ENCODE measurements around the gene EIPR1. TPM values are rescaled to one million over a fixed set of nuclear protein-coding genes. Genes with fewer than 3 reads are reported as not detected.

EIPR1 gene
- total RNA-seq, 1 donor from 2014 or later: 35.9 TPM

DNA sequence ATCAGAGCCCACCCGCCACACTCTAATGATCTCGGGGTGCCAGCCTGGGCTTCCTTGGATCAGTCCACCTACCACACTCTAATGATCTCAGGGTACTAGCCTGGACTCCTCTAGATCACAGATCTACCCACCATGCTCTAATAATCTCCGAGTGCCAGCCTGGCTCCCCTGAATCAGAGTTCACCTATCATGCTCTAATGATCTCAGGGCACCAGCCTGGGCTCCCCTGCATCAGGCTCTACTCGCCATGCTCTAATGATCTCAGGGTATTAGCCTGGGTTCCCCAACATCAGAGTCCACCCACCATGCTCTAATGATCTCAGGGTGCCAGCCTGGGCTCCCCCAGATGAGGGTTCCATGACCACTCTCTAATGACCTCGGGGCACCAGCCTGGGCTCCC is 48.1 kb downstream of the EIPR1 start:
- no peak for DNase-seq (ENCODE audit: low spot score)
- Mint-ChIP-seq H3K36me3 (ENCODE audit: low read depth, unreplicated experiment) (peaks cover 36% of the 10 kb centered on the region), H3K27ac (ENCODE audit: unreplicated experiment) (peak overlapping the region; percentile 77), H3K9me3 (ENCODE audit: unreplicated experiment) (no peaks in the 10 kb centered on the region), H3K27me3 (ENCODE audit: unreplicated experiment) (peaks cover 8% of the 10 kb centered on the region), H3K4me3 (ENCODE audit: unreplicated experiment) (peak overlapping the region; percentile 54), H3K4me1 (ENCODE audit: unreplicated experiment) (peaks cover 12% of the 10 kb centered on the region)
- TF ChIP-seq, protein P1, sequence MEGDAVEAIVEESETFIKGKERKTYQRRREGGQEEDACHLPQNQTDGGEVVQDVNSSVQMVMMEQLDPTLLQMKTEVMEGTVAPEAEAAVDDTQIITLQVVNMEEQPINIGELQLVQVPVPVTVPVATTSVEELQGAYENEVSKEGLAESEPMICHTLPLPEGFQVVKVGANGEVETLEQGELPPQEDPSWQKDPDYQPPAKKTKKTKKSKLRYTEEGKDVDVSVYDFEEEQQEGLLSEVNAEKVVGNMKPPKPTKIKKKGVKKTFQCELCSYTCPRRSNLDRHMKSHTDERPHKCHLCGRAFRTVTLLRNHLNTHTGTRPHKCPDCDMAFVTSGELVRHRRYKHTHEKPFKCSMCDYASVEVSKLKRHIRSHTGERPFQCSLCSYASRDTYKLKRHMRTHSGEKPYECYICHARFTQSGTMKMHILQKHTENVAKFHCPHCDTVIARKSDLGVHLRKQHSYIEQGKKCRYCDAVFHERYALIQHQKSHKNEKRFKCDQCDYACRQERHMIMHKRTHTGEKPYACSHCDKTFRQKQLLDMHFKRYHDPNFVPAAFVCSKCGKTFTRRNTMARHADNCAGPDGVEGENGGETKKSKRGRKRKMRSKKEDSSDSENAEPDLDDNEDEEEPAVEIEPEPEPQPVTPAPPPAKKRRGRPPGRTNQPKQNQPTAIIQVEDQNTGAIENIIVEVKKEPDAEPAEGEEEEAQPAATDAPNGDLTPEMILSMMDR (IDR thresholded peaks at IDR 0.05; ENCODE audit: unreplicated experiment): no peak

GRCh38 chr2:3326871-3327270 is 50.7 kb downstream of the EIPR1 start:
- Mint-ChIP-seq H3K4me1 (ENCODE audit: unreplicated experiment) (peaks cover 6% of the 10 kb centered on the region), H3K27ac (ENCODE audit: unreplicated experiment) (no peak overlapping the region), H3K4me3 (ENCODE audit: unreplicated experiment) (no peak overlapping the region), H3K36me3 (ENCODE audit: low read depth, unreplicated experiment) (peaks cover 20% of the 10 kb centered on the region), H3K27me3 (ENCODE audit: unreplicated experiment) (peaks cover 8% of the 10 kb centered on the region), H3K9me3 (ENCODE audit: unreplicated experiment) (no peaks in the 10 kb centered on the region)
- DNase-seq (ENCODE audit: low spot score): no peak
- TF ChIP-seq, protein P1 (IDR thresholded peaks at IDR 0.05; ENCODE audit: unreplicated experiment): no peak

GRCh38 chr2:3326182-3326537 is 51.5 kb downstream of the EIPR1 start:
- Mint-ChIP-seq H3K4me1 (ENCODE audit: unreplicated experiment) (peaks cover 6% of the 10 kb centered on the region), H3K36me3 (ENCODE audit: low read depth, unreplicated experiment) (peaks cover 20% of the 10 kb centered on the region), H3K27me3 (ENCODE audit: unreplicated experiment) (peaks cover 8% of the 10 kb centered on the region), H3K27ac (ENCODE audit: unreplicated experiment) (no peak overlapping the region), H3K4me3 (ENCODE audit: unreplicated experiment) (no peak overlapping the region), H3K9me3 (ENCODE audit: unreplicated experiment) (no peaks in the 10 kb centered on the region)
- TF ChIP-seq, protein P1 (IDR thresholded peaks at IDR 0.05; ENCODE audit: unreplicated experiment): no peak
- DNase-seq (ENCODE audit: low spot score): no peak

DNA sequence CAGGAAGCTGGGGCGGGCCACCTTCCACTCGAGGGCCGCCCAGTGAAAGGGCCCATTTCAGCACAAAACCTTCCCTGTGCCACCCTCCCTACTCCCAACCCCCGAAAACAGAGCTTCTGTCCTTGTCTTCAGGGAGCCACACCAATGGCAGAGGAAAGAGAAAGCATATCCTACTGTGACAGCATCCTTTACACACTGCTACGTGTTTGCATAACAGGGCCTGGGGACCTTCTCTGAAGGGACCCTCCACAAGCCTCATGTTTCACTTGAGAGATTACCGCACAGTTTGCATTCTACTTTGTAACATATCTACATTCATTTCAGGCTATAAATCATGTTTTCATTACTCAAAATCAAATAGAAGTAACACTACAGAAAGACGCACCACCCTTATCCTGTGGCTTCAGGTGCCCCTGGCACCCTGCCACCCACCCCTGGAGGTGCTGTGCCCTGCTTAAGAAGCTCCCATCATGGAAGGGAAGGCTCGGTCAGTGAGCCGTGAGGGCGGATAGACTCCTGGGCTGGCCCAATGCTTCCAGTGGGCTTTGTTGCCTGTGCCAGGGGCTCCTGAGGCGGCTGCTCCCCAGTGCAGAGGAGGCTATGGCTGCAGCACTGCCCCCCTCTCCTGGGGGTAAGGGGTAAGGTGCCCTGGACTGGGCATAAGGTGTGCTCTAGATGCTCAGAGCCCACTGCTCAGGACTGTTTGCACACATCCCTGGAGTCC is 52.0 kb downstream of the EIPR1 start:
- Mint-ChIP-seq H3K9me3 (ENCODE audit: unreplicated experiment) (no peaks in the 10 kb centered on the region), H3K4me1 (ENCODE audit: unreplicated experiment) (peaks cover 6% of the 10 kb centered on the region), H3K27me3 (ENCODE audit: unreplicated experiment) (peaks cover 8% of the 10 kb centered on the region), H3K4me3 (ENCODE audit: unreplicated experiment) (no peak overlapping the region), H3K36me3 (ENCODE audit: low read depth, unreplicated experiment) (peaks cover 15% of the 10 kb centered on the region), H3K27ac (ENCODE audit: unreplicated experiment) (no peak overlapping the region)
- TF ChIP-seq, protein P1 (IDR thresholded peaks at IDR 0.05; ENCODE audit: unreplicated experiment): no peak
- DNase-seq (ENCODE audit: low spot score): no peak

DNA sequence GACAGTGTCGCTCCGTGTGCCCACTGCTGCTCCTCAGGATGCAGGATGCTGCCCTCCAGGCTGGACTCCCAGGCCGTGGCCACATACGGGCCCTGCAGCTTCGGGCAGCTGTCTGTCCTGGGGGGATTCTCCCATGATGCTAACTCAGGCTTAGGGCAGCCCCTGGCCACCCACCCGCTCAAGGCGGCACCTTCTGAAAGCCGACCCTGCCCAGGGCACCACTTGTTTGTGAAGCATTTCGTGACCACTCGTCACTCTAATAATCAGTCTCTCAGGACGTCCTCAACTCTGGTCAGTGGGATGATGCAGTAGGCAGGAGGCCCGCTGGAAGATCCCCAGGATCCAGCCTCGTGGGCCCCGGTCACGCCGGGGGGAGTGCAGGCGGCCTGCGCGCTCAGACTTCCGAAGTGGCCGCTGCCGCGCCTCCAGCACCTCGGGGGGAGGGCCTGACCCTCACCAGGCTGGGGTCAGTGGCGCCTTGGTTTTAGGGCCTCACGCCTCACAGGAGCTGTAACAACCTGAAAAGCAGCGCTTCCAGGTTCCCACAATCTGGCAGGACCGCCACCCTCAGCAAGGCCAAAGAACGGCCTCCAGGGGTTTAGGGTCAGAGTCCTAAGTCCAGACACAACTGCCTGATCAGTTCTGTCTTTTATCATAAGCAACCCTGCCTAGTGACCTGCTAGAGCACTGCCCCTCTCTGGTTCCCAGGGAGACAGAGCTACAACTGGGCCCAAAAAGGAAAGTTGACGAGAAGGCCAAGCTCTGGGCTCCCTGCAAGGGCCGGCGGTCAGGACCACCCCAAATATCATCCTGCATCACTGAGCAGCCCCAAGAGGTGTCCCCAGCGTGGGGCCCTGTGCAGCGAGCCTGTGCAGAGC is 53.0 kb downstream of the EIPR1 start:
- H3K9me3 Mint-ChIP-seq (ENCODE audit: unreplicated experiment): no peaks in the 10 kb centered on the region
- no peak for DNase-seq (ENCODE audit: low spot score)
- H3K27ac Mint-ChIP-seq (ENCODE audit: unreplicated experiment): no peak overlapping the region
- TF ChIP-seq, protein P1 (IDR thresholded peaks at IDR 0.05; ENCODE audit: unreplicated experiment): no peak
- peaks cover 6% of the 10 kb centered on the region for H3K27me3 Mint-ChIP-seq (ENCODE audit: unreplicated experiment)
- H3K4me3 Mint-ChIP-seq (ENCODE audit: unreplicated experiment): no peak overlapping the region
- peaks cover 3% of the 10 kb centered on the region for H3K4me1 Mint-ChIP-seq (ENCODE audit: unreplicated experiment)
- peaks cover 10% of the 10 kb centered on the region for H3K36me3 Mint-ChIP-seq (ENCODE audit: low read depth, unreplicated experiment)

Measured in endothelial cell (in vitro differentiated cells).